A673 (cell line): Measurements from ENCODE around the gene LAMA2.

Experiments used
- CTCF ChIP-seq: fragments of 300-800, 200-600 bp; sonication (generic); conservative IDR thresholded peaks from 2 replicates; pipeline ENCODE4 v1.5.1; 2017; ENCODE audit warnings: low read depth, mild to moderate bottlenecking, antibody characterized with exemption, low read length, moderate library complexity, mixed read lengths
- EZH2 ChIP-seq: fragments of 200-600 bp; sonication (generic); IDR thresholded peaks from 2 replicates; pipeline ENCODE4 v1.6.1; 2017; ENCODE audit warnings: borderline replicate concordance, low read depth, mild to moderate bottlenecking, mixed read lengths, antibody characterized with exemption, low read length; ENCODE audit not compliant: poor library complexity, severe bottlenecking

GRCh38 chr6:128925765-128926164 lies 42.8 kb downstream of the LAMA2 start:
- TF ChIP-seq CTCF (no peak), EZH2 (no peak)
